HepG2 (cell line): ENCODE measurements around the gene DEGS1. TPM values are rescaled to one million over a fixed set of nuclear protein-coding genes. Genes with fewer than 3 reads are reported as not detected.

ENCODE experiments used
- ATAC-seq: fragments of 200-7000 bp; cut with Tn5 transposase; 3 replicates; pipeline ENCODE4 v1.9.1; 2020; ENCODE audit warnings: mild to moderate bottlenecking, moderate library complexity
- BruUV-seq: library from RNA; stranded (reverse); fragments of 400-500 nt; replicated peaks from 2 replicates; lab custom pipeline; 2021; lab: Mats Ljungman, UMichigan
- CTCF ChIA-PET: fragments of 300-600 bp; formaldehyde crosslinking; extraction: SDS; loops from one replicate; lab custom pipeline; 2021; ENCODE audit warnings: low total read pairs, inconsistent platforms, low intra/inter-chr PET ratio; lab: Yijun Ruan, JAX
- POLR2A ChIA-PET: fragments of 350-600 bp; sonication (Branson Sonifier 250); formaldehyde crosslinking; loops from one replicate; lab custom pipeline; 2020; ENCODE audit warnings: antibody characterized with exemption, inconsistent platforms; lab: Yijun Ruan, JAX
- DNase-seq: peaks from one replicate; pipeline ENCODE4 v3.0.0-alpha.2; 2015; ENCODE audit warnings: low spot score
- FAIRE-seq: peaks from 3 replicates; lab custom pipeline; 2011; peaks lifted over from hg19 to GRCh38; lab: Jason Lieb, UNC
- H2AFZ ChIP-seq: one replicate; pipeline ENCODE4 v1.6.1; 2011; ENCODE audit warnings: low read length, inconsistent platforms
- H3K27ac ChIP-seq: fragments of 300-600 bp; 3 replicates; pipeline ENCODE4 v1.8.0; 2011; ENCODE audit warnings: mixed run types, mild to moderate bottlenecking, mixed read lengths, low read length, inconsistent platforms; ENCODE audit not compliant: insufficient read depth; ENCODE audit errors: extremely low read length
- H3K27me3 ChIP-seq, 2 experiments: fragments of 200-600 bp in 1 of 2; 2 replicates in 1 of 2; 3 replicates in 1 of 2; pipeline versions ENCODE4 v1.6.0 to v1.8.0; 2011; ENCODE audit warnings: low read length in 2 of 2, mild to moderate bottlenecking in 2 of 2, moderate library complexity in 2 of 2, inconsistent platforms in 1 of 2; ENCODE audit not compliant: insufficient read depth in 2 of 2, control insufficient read depth in 1 of 2
- H3K36me3 ChIP-seq, 2 experiments: fragments of 200-600 bp in 1 of 2; replicated peaks in 1 of 2; 2 replicates in 1 of 2; 3 replicates in 1 of 2; pipeline versions ENCODE4 v1.5.1 to v1.8.0; 2011; ENCODE audit warnings: low read length in 2 of 2, inconsistent platforms in 1 of 2; ENCODE audit not compliant: insufficient read depth in 2 of 2, control insufficient read depth in 1 of 2
- H3K4me1 ChIP-seq: 2 replicates; pipeline ENCODE4 v1.5.1; 2012; ENCODE audit warnings: low read length, inconsistent platforms; ENCODE audit not compliant: insufficient read depth
- H3K4me2 ChIP-seq: 2 replicates; pipeline ENCODE4 v1.6.0; 2011; ENCODE audit warnings: low read depth, low read length, inconsistent platforms
- H3K4me3 ChIP-seq, 3 experiments: fragments of 200-600 bp in 1 of 3; sonication (generic), shearing (Covaris generic) in 1 of 3; replicated peaks in 1 of 3; 2 replicates each; pipeline ENCODE4 v1.5.1; 2011 to 2016; ENCODE audit warnings: low read length in 3 of 3, inconsistent platforms in 2 of 3, low read depth in 2 of 3, mild to moderate bottlenecking in 2 of 3, control low read depth in 1 of 3, mixed read lengths in 1 of 3; ENCODE audit not compliant: insufficient read depth in 1 of 3
- H3K79me2 ChIP-seq: one replicate; pipeline ENCODE4 v1.6.1; 2011; ENCODE audit warnings: low read length, inconsistent platforms; ENCODE audit not compliant: insufficient read depth
- H3K9ac ChIP-seq: 2 replicates; pipeline ENCODE4 v1.6.0; 2011; ENCODE audit warnings: mild to moderate bottlenecking, low read depth, low read length, inconsistent platforms; ENCODE audit not compliant: insufficient read depth
- H3K9me3 ChIP-seq: 2 replicates; pipeline ENCODE4 v1.5.1; 2012; ENCODE audit warnings: mild to moderate bottlenecking, low read length
- H4K20me1 ChIP-seq: 2 replicates; pipeline ENCODE4 v1.6.0; 2011; ENCODE audit warnings: inconsistent platforms, mild to moderate bottlenecking, low read length, moderate library complexity; ENCODE audit not compliant: insufficient read depth
- IKZF4 ChIP-seq: sonication (generic); formaldehyde crosslinking; IDR thresholded peaks from 2 replicates; pipeline ENCODE4 v1.5.1; 2020; ENCODE audit warnings: borderline replicate concordance, mild to moderate bottlenecking, low read depth, missing genetic modification reagents; ENCODE audit errors: not compliant biosample characterization
- TBX3 ChIP-seq: fragments of 450-650 bp; IDR thresholded peaks from 2 replicates; pipeline ENCODE4 v1.6.1; 2017; ENCODE audit warnings: antibody characterized with exemption, mild to moderate bottlenecking, inconsistent platforms, borderline replicate concordance
- ZNF20 ChIP-seq: sonication (generic); formaldehyde crosslinking; IDR thresholded peaks from 2 replicates; pipeline ENCODE4 v1.4.0; 2020; ENCODE audit warnings: mild to moderate bottlenecking, moderate library complexity, missing genetic modification reagents
- WGBS: methylation state at CpG from one replicate; pipeline ENCODE4 v1.1.6; 2017; ENCODE audit warnings: low lambda C conversion rate; 5-methylcytosine and 5-hydroxymethylcytosine counted together
- in situ Hi-C: cut with HindIII; loops from 2 replicates; pipeline ENCODE4 v1.10.0; 2017; ENCODE audit warnings: low pct_unique_long_range_greater_than_20kb; ENCODE audit not compliant: extremely low pct_ligation_motif_present
- intact Hi-C: fragments of 100-400 bp; cut with micrococcal nuclease; formaldehyde crosslinking; loops from one replicate; pipeline ENCODE4 v1.10.0; 2022; ENCODE audit not compliant: unreplicated experiment
- polyA plus RNA-seq, 8 experiments: library from polyadenylated mRNA; depleted of rRNA in 3 of 8; stranded (reverse) in 7 of 8; unstranded in 1 of 8; fragments of >200 nt; fragmentation: Illumina TruSeq in 4 of 8; extraction: Trizol in 4 of 8; gene quantifications; 2 replicates each; pipeline versions ENCODE4 v1.2.1 to v1.2.3, GENCODE V29; 2011 to 2016; ENCODE audit warnings: low read depth in 4 of 8, missing spikeins in 1 of 8, mixed read lengths in 1 of 8; ENCODE audit not compliant: insufficient read depth in 1 of 8
- total RNA-seq, 5 experiments: library from RNA; depleted of rRNA; stranded (reverse); fragments of >200 nt; fragmentation: Illumina TruSeq; extraction: Trizol; gene quantifications; 2 replicates each; pipeline ENCODE4 v1.2.3, GENCODE V29; 2016; ENCODE audit warnings: low read depth in 1 of 5
- TF ChIP-seq, protein P1 (sequence below): sonication (generic); formaldehyde crosslinking; IDR thresholded peaks from 2 replicates; pipeline ENCODE4 v1.4.0; 2020; ENCODE audit warnings: missing genetic modification reagents
- TF ChIP-seq, protein P2 (sequence below): sonication (generic); formaldehyde crosslinking; conservative IDR thresholded peaks from 2 replicates; pipeline ENCODE4 v1.8.0; 2022; ENCODE audit warnings: missing genetic modification reagents

DEGS1 gene
- total and polyA plus RNA-seq, 2 of the 13 experiments (the other 11 are each of a cell fraction or from before 2014, with no cell fraction given), result 18.1 to 35.9 TPM

DNA sequence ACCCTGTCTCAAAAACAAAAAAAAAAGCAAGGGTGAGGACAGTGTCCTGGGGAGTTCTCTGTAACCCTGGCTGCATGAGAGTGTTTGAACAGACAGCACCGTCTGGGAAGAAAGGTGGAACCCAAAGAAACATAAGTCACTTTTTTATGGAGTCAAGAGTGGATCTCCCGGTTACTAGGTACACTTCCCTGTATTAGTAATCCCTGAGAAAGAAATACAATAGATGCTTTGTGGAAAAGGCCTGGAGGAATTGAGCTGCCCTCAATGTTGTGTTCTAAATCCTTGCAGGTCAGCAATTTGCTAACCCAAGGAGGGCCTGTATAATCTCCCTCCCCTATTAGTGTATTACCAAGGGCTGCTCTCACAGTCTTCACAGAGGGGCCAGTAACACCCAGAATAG is 16.6 kb downstream of the DEGS1 start:
- Histone ChIP-seq H3K79me2 (no peaks in the 10 kb centered on the region), H3K9ac (no peak overlapping the region), H3K4me3 (no peak overlapping the region), H3K27ac (no peak overlapping the region), H3K4me1 (peaks cover 51% of the 10 kb centered on the region), H3K36me3 (no peaks in the 10 kb centered on the region), H3K27me3 (no peaks in the 10 kb centered on the region), H4K20me1 (no peaks in the 10 kb centered on the region), H2AFZ (no peak overlapping the region), H3K9me3 (no peaks in the 10 kb centered on the region), H3K4me2 (no peak overlapping the region)
- no peak for TF ChIP-seq TBX3
- no peak for TF ChIP-seq IKZF4 (CRISPR knock-in tag)
- TF ChIP-seq, protein P1, sequence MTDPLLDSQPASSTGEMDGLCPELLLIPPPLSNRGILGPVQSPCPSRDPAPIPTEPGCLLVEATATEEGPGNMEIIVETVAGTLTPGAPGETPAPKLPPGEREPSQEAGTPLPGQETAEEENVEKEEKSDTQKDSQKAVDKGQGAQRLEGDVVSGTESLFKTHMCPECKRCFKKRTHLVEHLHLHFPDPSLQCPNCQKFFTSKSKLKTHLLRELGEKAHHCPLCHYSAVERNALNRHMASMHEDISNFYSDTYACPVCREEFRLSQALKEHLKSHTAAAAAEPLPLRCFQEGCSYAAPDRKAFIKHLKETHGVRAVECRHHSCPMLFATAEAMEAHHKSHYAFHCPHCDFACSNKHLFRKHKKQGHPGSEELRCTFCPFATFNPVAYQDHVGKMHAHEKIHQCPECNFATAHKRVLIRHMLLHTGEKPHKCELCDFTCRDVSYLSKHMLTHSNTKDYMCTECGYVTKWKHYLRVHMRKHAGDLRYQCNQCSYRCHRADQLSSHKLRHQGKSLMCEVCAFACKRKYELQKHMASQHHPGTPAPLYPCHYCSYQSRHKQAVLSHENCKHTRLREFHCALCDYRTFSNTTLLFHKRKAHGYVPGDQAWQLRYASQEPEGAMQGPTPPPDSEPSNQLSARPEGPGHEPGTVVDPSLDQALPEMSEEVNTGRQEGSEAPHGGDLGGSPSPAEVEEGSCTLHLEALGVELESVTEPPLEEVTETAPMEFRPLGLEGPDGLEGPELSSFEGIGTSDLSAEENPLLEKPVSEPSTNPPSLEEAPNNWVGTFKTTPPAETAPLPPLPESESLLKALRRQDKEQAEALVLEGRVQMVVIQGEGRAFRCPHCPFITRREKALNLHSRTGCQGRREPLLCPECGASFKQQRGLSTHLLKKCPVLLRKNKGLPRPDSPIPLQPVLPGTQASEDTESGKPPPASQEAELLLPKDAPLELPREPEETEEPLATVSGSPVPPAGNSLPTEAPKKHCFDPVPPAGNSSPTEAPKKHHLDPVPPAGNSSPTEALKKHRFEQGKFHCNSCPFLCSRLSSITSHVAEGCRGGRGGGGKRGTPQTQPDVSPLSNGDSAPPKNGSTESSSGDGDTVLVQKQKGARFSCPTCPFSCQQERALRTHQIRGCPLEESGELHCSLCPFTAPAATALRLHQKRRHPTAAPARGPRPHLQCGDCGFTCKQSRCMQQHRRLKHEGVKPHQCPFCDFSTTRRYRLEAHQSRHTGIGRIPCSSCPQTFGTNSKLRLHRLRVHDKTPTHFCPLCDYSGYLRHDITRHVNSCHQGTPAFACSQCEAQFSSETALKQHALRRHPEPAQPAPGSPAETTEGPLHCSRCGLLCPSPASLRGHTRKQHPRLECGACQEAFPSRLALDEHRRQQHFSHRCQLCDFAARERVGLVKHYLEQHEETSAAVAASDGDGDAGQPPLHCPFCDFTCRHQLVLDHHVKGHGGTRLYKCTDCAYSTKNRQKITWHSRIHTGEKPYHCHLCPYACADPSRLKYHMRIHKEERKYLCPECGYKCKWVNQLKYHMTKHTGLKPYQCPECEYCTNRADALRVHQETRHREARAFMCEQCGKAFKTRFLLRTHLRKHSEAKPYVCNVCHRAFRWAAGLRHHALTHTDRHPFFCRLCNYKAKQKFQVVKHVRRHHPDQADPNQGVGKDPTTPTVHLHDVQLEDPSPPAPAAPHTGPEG, result no peak
- TF ChIP-seq, protein P2, sequence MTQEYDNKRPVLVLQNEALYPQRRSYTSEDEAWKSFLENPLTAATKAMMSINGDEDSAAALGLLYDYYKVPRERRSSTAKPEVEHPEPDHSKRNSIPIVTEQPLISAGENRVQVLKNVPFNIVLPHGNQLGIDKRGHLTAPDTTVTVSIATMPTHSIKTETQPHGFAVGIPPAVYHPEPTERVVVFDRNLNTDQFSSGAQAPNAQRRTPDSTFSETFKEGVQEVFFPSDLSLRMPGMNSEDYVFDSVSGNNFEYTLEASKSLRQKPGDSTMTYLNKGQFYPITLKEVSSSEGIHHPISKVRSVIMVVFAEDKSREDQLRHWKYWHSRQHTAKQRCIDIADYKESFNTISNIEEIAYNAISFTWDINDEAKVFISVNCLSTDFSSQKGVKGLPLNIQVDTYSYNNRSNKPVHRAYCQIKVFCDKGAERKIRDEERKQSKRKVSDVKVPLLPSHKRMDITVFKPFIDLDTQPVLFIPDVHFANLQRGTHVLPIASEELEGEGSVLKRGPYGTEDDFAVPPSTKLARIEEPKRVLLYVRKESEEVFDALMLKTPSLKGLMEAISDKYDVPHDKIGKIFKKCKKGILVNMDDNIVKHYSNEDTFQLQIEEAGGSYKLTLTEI (CRISPR knock-in tag), result no peak
- no peak for TF ChIP-seq ZNF20 (CRISPR knock-in tag)
- DNase-seq (no peak), ATAC-seq (no peak), FAIRE-seq (no peak)
- POLR2A ChIA-PET, result no interaction called here
- in situ Hi-C loops (no loop called here), intact Hi-C loops (no loop called here)
- CTCF ChIA-PET, result no interaction called here
- 11% methylated on average over 2 of the region's 2 CpGs for WGBS
- no TSS peak for BruUV-seq
